HEK293T (cell line): ENCODE measurements around the gene ANKFY1.

Experiments
- BHLHE40 ChIP-seq: fragments of 450-650 bp; IDR thresholded peaks from 2 replicates; pipeline ENCODE4 v1.6.1; 2016; ENCODE audit warnings: mild to moderate bottlenecking, moderate library complexity, borderline replicate concordance
- ELF4 ChIP-seq: fragments of 450-650 bp; IDR thresholded peaks from 2 replicates; pipeline ENCODE4 v1.6.1; 2017; ENCODE audit warnings: antibody characterized with exemption
- FOXK2 ChIP-seq: fragments of 450-650 bp; IDR thresholded peaks from 2 replicates; pipeline ENCODE4 v1.6.1; 2016; ENCODE audit warnings: mild to moderate bottlenecking
- NFRKB ChIP-seq: fragments of 450-650 bp; IDR thresholded peaks from 2 replicates; pipeline ENCODE4 v1.6.1; 2016; ENCODE audit warnings: mild to moderate bottlenecking, moderate library complexity
- SP1 ChIP-seq: fragments of 450-650 bp; IDR thresholded peaks from 2 replicates; pipeline ENCODE4 v1.6.1; 2017

GRCh38 chr17:4134721-4135120 lies 129.1 kb downstream of the ANKFY1 start:
- TF ChIP-seq ELF4 (no peak), FOXK2 (no peak), BHLHE40 (no peak), SP1 (no peak), NFRKB (no peak)
